Mesodermal cell (in vitro differentiated cells): Measurements from ENCODE around the gene SRP14.

Source experiments
- H3K27ac ChIP-seq: 2 replicates; pipeline ENCODE4 v1.7.0; 2013; ENCODE audit warnings: mild to moderate bottlenecking, low read depth, low read length, moderate library complexity; ENCODE audit not compliant: severe bottlenecking
- H3K36me3 ChIP-seq: 2 replicates; pipeline ENCODE4 v1.7.1; 2013; ENCODE audit warnings: mild to moderate bottlenecking, low read length, moderate library complexity; ENCODE audit not compliant: control insufficient read depth, insufficient read depth
- H3K4me1 ChIP-seq: one replicate; pipeline ENCODE4 v1.7.1; 2013; ENCODE audit warnings: mild to moderate bottlenecking, low read length; ENCODE audit not compliant: insufficient read depth, control insufficient read depth, poor library complexity, severe bottlenecking
- H3K4me3 ChIP-seq: 2 replicates; pipeline ENCODE4 v1.7.0; 2013; ENCODE audit warnings: low read length, control low read depth, mild to moderate bottlenecking; ENCODE audit not compliant: insufficient read depth, poor library complexity, severe bottlenecking; ENCODE audit errors: extremely low read depth
- H3K9me3 ChIP-seq: 2 replicates; pipeline ENCODE4 v1.7.1; 2013; ENCODE audit warnings: mild to moderate bottlenecking, low read length, moderate library complexity; ENCODE audit not compliant: control insufficient read depth
- WGBS, 2 experiments: methylation state at CpG; one replicate each; pipeline ENCODE4 v1.1.5; 2013; ENCODE audit warnings: missing lambda C conversion rate in 2 of 2; ENCODE audit not compliant: insufficient coverage in 2 of 2; 5-methylcytosine and 5-hydroxymethylcytosine counted together

SRP14 gene

DNA sequence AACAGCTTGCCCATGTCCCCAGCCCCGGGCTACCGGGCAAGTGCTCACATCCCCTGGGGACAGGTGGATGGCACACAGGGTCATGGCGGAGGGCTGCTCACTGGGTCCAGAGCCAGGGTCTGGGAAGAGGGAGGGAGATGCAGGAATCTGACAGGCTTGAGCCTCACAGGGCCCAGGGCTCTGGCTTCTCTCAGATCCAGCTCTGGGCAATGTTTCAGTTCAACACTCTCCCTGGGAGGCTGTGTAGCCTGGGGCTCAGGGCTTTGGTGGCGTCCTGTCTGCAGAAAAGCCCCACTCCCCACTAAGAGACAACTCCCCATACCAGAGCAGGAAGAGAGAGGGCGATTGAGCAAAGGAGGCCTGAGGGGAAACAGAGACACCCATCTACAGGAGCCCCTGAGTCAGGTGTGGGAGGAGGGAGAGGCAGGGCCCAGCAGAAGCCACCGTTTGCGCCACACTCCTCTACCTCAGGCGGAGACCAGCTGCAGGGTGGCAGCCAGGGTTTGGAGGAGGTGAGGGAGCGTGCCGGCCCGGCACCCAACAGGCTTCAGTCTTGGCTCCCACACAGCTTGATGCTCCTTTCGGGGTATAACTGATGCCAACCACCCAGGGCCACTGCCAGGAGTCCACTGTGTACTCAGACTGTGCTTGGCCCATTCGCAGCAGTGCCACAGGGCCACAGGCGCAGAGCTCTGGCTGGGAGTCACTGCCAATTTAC lies 16.8 kb upstream of the SRP14 start:
- Histone ChIP-seq H3K27ac (peak overlapping the region; percentile 10), H3K4me1 (peaks cover 37% of the 10 kb centered on the region), H3K9me3 (no peaks in the 10 kb centered on the region), H3K4me3 (no peak overlapping the region), H3K36me3 (no peaks in the 10 kb centered on the region)
- WGBS, 2 experiments, result 91 to 97% methylated on average over 12 of the region's 14 CpGs

DNA sequence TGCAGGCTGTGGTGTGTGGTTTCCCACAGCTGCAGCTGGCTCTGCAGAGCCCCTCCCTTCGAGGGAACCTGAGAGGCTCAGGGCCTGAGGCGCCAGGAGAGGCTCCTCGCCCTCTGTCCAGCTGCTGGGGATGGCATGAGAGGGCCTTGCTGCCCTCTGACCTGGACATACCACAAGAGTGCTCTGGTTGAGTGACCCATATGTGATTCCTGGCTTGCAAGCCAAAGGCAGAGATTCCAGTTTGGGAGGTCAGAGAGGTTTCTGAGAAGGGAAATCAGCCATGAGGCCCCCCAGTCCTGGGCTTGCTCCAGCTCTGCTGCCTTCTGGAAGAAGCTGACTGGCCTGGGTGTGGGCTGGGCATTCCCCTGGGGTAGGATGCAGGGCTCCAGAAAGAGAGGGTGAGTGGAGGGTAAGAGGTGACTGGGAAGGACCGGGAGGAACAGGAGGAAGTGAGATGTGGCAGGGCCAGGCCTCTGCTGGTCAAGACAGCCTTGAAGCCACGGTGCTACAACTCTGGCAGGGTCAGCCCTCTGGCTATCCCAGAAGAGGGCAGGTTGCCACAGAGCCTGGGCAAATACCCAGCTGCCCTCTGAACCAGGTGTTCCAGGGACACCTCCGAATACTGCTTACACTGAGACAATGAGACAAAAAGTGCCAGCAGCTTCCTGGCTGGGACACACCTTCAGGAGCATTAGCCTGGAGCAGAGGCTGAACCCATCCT lies 16.0 kb upstream of the SRP14 start:
- H3K4me1 ChIP-seq, result peaks cover 38% of the 10 kb centered on the region
- no peak overlapping the region for H3K4me3 ChIP-seq
- 86 to 94% methylated on average over 5 of the region's 6 CpGs for WGBS, 2 experiments
- H3K27ac ChIP-seq, result no peak overlapping the region
- H3K9me3 ChIP-seq, result no peaks in the 10 kb centered on the region
- no peaks in the 10 kb centered on the region for H3K36me3 ChIP-seq

DNA sequence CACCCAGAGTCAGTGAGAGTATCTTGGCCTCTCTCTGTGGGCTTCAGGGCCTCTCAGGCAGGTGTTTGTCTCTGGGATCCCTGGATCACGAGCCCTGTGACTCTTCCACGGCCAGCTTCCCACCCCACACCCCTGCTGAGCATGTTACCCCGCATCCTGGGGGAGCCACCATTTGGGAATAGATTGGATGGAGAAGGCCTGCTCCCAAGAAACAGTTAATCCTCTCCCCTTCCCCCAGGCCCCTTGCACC lies 15.5 kb upstream of the SRP14 start:
- no peak overlapping the region for H3K4me3 ChIP-seq
- no CpG with 5 or more reads among the region's 3 CpGs for WGBS, 2 experiments

GRCh38 chr15:40053831-40054604 lies 15.0 kb upstream of the SRP14 start:
- H3K4me3 ChIP-seq, result no peak overlapping the region
- no peaks in the 10 kb centered on the region for H3K9me3 ChIP-seq
- WGBS, 2 experiments, result 97 to 99% methylated on average over 10 of the region's 14 CpGs
- peaks cover 38% of the 10 kb centered on the region for H3K4me1 ChIP-seq
- H3K36me3 ChIP-seq, result no peaks in the 10 kb centered on the region
- H3K27ac ChIP-seq, result no peak overlapping the region

More for the DNA sequence above, 15.5 kb upstream of the SRP14 start:
- Histone ChIP-seq H3K36me3 (no peaks in the 10 kb centered on the region), H3K27ac (no peak overlapping the region), H3K9me3 (no peaks in the 10 kb centered on the region), H3K4me1 (peaks cover 38% of the 10 kb centered on the region)

GRCh38 chr15:40053079-40053830 lies 14.3 kb upstream of the SRP14 start:
- WGBS, 2 experiments, result 73 to 74% methylated on average over 10 to 11 of the region's 12 CpGs
- Histone ChIP-seq H3K4me3 (no peak overlapping the region), H3K36me3 (no peaks in the 10 kb centered on the region), H3K4me1 (peaks cover 43% of the 10 kb centered on the region), H3K9me3 (no peaks in the 10 kb centered on the region), H3K27ac (no peak overlapping the region)

- Histone ChIP-seq H3K4me3 (no peak overlapping the region), H3K27ac (no peak overlapping the region), H3K4me1 (peaks cover 50% of the 10 kb centered on the region), H3K36me3 (no peaks in the 10 kb centered on the region), H3K9me3 (no peaks in the 10 kb centered on the region)
- WGBS, 2 experiments, result 80 to 100% methylated on average over 1 of the region's 6 CpGs
Measured at GRCh38 chr15:40052604-40053003, 13.6 kb upstream of the SRP14 start.

- Histone ChIP-seq H3K36me3 (peaks cover 2% of the 10 kb centered on the region), H3K9me3 (no peaks in the 10 kb centered on the region), H3K4me3 (no peak overlapping the region), H3K4me1 (peaks cover 58% of the 10 kb centered on the region), H3K27ac (no peak overlapping the region)
- WGBS, 2 experiments, result 93 to 96% methylated on average over 4 to 8 of the region's 11 CpGs
Measured at GRCh38 chr15:40051616-40052415, 12.8 kb upstream of the SRP14 start.

- Histone ChIP-seq H3K4me3 (no peak overlapping the region), H3K9me3 (no peaks in the 10 kb centered on the region), H3K36me3 (peaks cover 4% of the 10 kb centered on the region), H3K27ac (peak overlapping the region; percentile 59), H3K4me1 (peaks cover 64% of the 10 kb centered on the region)
- 74 to 80% methylated on average over 2 to 8 of the region's 12 CpGs for WGBS, 2 experiments
Measured at GRCh38 chr15:40050788-40051470, 11.9 kb upstream of the SRP14 start.

DNA sequence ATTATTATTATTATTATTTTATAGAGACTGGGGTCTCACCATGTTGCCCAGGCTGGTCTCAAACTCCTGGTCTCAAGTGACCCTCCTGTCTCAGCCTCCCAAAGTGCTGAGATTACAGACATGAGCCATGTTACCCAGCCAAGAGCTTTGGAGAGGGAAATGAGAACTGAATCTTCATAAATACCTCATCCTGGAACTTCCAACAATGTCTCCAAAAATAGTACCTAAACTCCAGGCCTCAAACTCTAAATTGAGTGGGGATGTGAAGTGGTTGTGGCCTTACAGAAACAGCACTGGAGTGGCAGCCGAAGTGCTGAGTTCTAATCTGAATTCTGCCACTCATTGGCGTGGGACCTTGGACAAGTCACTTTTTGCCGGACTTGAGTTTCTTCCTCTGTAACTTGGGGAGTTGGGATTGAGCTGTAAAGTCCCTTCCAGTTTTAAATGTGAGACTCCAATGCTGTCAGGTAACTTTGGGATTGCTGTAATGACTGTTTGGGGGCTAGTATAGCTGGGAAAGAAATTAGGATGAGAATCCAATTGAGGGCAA lies 10.0 kb upstream of the SRP14 start:
- WGBS, 2 experiments, result 90 to 100% methylated on average over 2 to 3 of the region's 3 CpGs
- Histone ChIP-seq H3K27ac (no peak overlapping the region), H3K4me1 (peaks cover 57% of the 10 kb centered on the region), H3K9me3 (no peaks in the 10 kb centered on the region), H3K4me3 (no peak overlapping the region), H3K36me3 (peaks cover 4% of the 10 kb centered on the region)
